GM12878 (cell line): ENCODE results near the gene CAPN14. TPM values are rescaled to one million over a fixed set of nuclear protein-coding genes. Genes with fewer than 3 reads are reported as not detected.

Source experiments
- ATAC-seq: fragments of 200-7000 bp; cut with Tn5 transposase; 3 replicates; pipeline ENCODE4 v1.9.1; 2020; ENCODE audit warnings: mild to moderate bottlenecking, moderate library complexity
- BruUV-seq: library from RNA; stranded (reverse); fragments of 400-500 nt; replicated peaks from 2 replicates; lab custom pipeline; 2021; lab: Mats Ljungman, UMichigan
- CTCF ChIA-PET: fragments of 300-600 bp; sonication (Branson Sonifier 250); formaldehyde crosslinking; extraction: SDS; loops from one replicate; lab custom pipeline; 2021; ENCODE audit warnings: inconsistent platforms; lab: Yijun Ruan, JAX
- POLR2A ChIA-PET: fragments of 350-600 bp; formaldehyde crosslinking; extraction: SDS; loops from one replicate; lab custom pipeline; 2021; ENCODE audit warnings: inconsistent platforms; lab: Charles Lee
- RAD21 ChIA-PET: fragments of 300-600 bp; sonication (Branson Sonifier 250); formaldehyde crosslinking; loops from one replicate; lab custom pipeline; 2023; ENCODE audit warnings: antibody characterized with exemption; ENCODE audit not compliant: unreplicated experiment; lab: Charles Lee
- SMC1A ChIA-PET: fragments of 300-600 bp; sonication (Branson Sonifier 250); formaldehyde crosslinking; loops from one replicate; lab custom pipeline; 2023; ENCODE audit not compliant: unreplicated experiment, uncharacterized antibody; lab: Charles Lee
- DNase-seq: peaks from one replicate; pipeline ENCODE4 v3.0.0-alpha.2; 2011; ENCODE audit warnings: low read depth, low spot score
- FAIRE-seq: peaks from 3 replicates; lab custom pipeline; 2011; peaks lifted over from hg19 to GRCh38; lab: Jason Lieb, UNC
- H2AFZ ChIP-seq: 2 replicates; pipeline ENCODE4 v1.6.0; 2011; ENCODE audit warnings: low read depth, low read length, control low read depth; ENCODE audit not compliant: control insufficient read depth
- H3K27ac ChIP-seq: 2 replicates; pipeline ENCODE4 v1.5.1; 2011; ENCODE audit warnings: control low read depth; ENCODE audit not compliant: control insufficient read depth, insufficient read depth
- H3K27me3 ChIP-seq, 2 experiments: replicated peaks in 1 of 2; 2 replicates each; pipeline versions ENCODE4 v1.6.0 to v1.6.1; 2011; ENCODE audit warnings: low read length in 1 of 2; ENCODE audit not compliant: control insufficient read depth in 2 of 2, insufficient read depth in 2 of 2
- H3K36me3 ChIP-seq, 2 experiments: 2 replicates each; pipeline ENCODE4 v1.5.1; 2011; ENCODE audit warnings: low read length in 1 of 2; ENCODE audit not compliant: control insufficient read depth in 2 of 2, insufficient read depth in 2 of 2
- H3K4me1 ChIP-seq: 2 replicates; pipeline ENCODE4 v1.6.1; 2011; ENCODE audit warnings: mild to moderate bottlenecking, low read length, moderate library complexity, mixed read lengths; ENCODE audit not compliant: control insufficient read depth, insufficient read depth
- H3K4me2 ChIP-seq: 2 replicates; pipeline ENCODE4 v1.6.0; 2011; ENCODE audit warnings: control low read depth; ENCODE audit not compliant: control insufficient read depth, insufficient read depth
- H3K4me3 ChIP-seq: fragments of 200-600 bp; sonication (generic); 2 replicates; pipeline ENCODE4 v1.5.1; 2016
- H3K79me2 ChIP-seq: 2 replicates; pipeline ENCODE4 v1.6.0; 2011; ENCODE audit warnings: low read length; ENCODE audit not compliant: control insufficient read depth, insufficient read depth
- H3K9ac ChIP-seq: 2 replicates; pipeline ENCODE4 v1.8.0; 2011; ENCODE audit warnings: low read length, control low read depth, mixed read lengths; ENCODE audit not compliant: control insufficient read depth, insufficient read depth
- H3K9me3 ChIP-seq: replicated peaks from 3 replicates; pipeline ENCODE4 v1.5.1; 2011; ENCODE audit warnings: mild to moderate bottlenecking, low read length; ENCODE audit not compliant: control insufficient read depth, insufficient read depth
- H4K20me1 ChIP-seq: 2 replicates; pipeline ENCODE4 v1.6.0; 2011; ENCODE audit not compliant: control insufficient read depth, insufficient read depth
- CEBPB ChIP-seq, 2 experiments: fragments of 150-350 bp in 1 of 2; IDR thresholded peaks; 2 replicates each; pipeline ENCODE4 v1.6.1; 2012 to 2014; ENCODE audit warnings: low read depth in 2 of 2, low read length in 2 of 2, borderline replicate concordance in 1 of 2, inconsistent platforms in 1 of 2
- GABPA ChIP-seq: IDR thresholded peaks from 2 replicates; pipeline ENCODE4 v1.6.1; 2014; ENCODE audit warnings: antibody characterized with exemption, low read depth, mild to moderate bottlenecking, inconsistent platforms
- GATAD2B ChIP-seq: fragments of 450-650 bp; conservative IDR thresholded peaks from 2 replicates; pipeline ENCODE4 v1.6.1; 2017; ENCODE audit warnings: low read depth, mild to moderate bottlenecking, moderate library complexity
- KAT2A ChIP-seq: conservative IDR thresholded peaks from 2 replicates; pipeline ENCODE4 v1.6.1; 2011; ENCODE audit warnings: low read depth, low read length; ENCODE audit not compliant: control insufficient read depth
- RFX5 ChIP-seq: IDR thresholded peaks from 2 replicates; pipeline ENCODE4 v1.6.1; 2011; ENCODE audit warnings: low read depth, low read length, improper control_type of control experiment
- SIN3A ChIP-seq: IDR thresholded peaks from 2 replicates; pipeline ENCODE4 v1.6.1; 2012; ENCODE audit warnings: low read depth, low read length, improper control_type of control experiment
- SMC3 ChIP-seq: IDR thresholded peaks from 2 replicates; pipeline ENCODE4 v1.6.1; 2011; ENCODE audit warnings: low read length, improper control_type of control experiment, borderline replicate concordance
- WGBS: methylation state at CpG from one replicate; pipeline ENCODE4 v1.1.6; 2016; ENCODE audit warnings: low lambda C conversion rate; ENCODE audit not compliant: insufficient replicate concordance, insufficient coverage; ENCODE audit errors: missing lambda C conversion rate; 5-methylcytosine and 5-hydroxymethylcytosine counted together
- in situ Hi-C: fragments of 300-500 bp; cut with MboI; formaldehyde crosslinking; loops from 9 replicates; pipeline ENCODE4 v1.14.3; 2018; ENCODE audit warnings: mixed read lengths
- intact Hi-C: fragments of 100-400 bp; cut with micrococcal nuclease; formaldehyde crosslinking; loops from one replicate; pipeline ENCODE4 v1.14.2; 2022; ENCODE audit not compliant: unreplicated experiment
- polyA plus RNA-seq, 11 experiments: library from polyadenylated mRNA; depleted of rRNA in 4 of 11; unstranded in 6 of 11; stranded (reverse) in 5 of 11; fragments of >200 nt; fragmentation: Nextera tagmentation in 4 of 11; fragmentation: Illumina TruSeq in 1 of 11; extraction: Ambion mirVana in 4 of 11; extraction: Trizol in 1 of 11; gene quantifications; 1 replicate in 1 of 11; 2 replicates in 10 of 11; pipeline versions ENCODE4 v1.2.1 to v1.2.3, GENCODE V29; 2011 to 2016; ENCODE audit warnings: inconsistent platforms in 2 of 11, missing spikeins in 2 of 11, low read depth in 1 of 11
- total RNA-seq, 4 experiments: library from RNA; depleted of rRNA in 3 of 4; stranded (reverse); fragments of >200 nt in 3 of 4; fragmentation: Illumina TruSeq in 1 of 4; extraction: Trizol in 1 of 4; gene quantifications; 2 replicates each; pipeline versions ENCODE4 v1.2.1 to v1.2.3, GENCODE V29; 2013 to 2021
- TF ChIP-seq, protein P1 (sequence below): IDR thresholded peaks from 2 replicates; pipeline ENCODE4 v1.6.1; 2011; ENCODE audit warnings: mild to moderate bottlenecking, low read depth, low read length, moderate library complexity; ENCODE audit not compliant: insufficient replicate concordance
- TF ChIP-seq, protein P2 (sequence below): fragments of 450-650 bp; IDR thresholded peaks from 2 replicates; pipeline ENCODE4 v1.6.1; 2017; ENCODE audit warnings: mild to moderate bottlenecking, moderate library complexity
- TF ChIP-seq, protein P3 (sequence below): fragments of 450-650 bp; IDR thresholded peaks from 2 replicates; pipeline ENCODE4 v1.6.1; 2017; ENCODE audit warnings: mild to moderate bottlenecking
- TF ChIP-seq, protein P4 (sequence below): IDR thresholded peaks from 2 replicates; pipeline ENCODE4 v1.6.1; 2011; ENCODE audit warnings: borderline replicate concordance, low read depth, mild to moderate bottlenecking, moderate library complexity, mixed read lengths, low read length; ENCODE audit not compliant: insufficient read depth; ENCODE audit errors: extremely low read length
- TF ChIP-seq, protein P5 (sequence below): fragments of 450-650 bp; IDR thresholded peaks from 2 replicates; pipeline ENCODE4 v1.6.1; 2016; ENCODE audit warnings: mild to moderate bottlenecking

The CAPN14 gene
- total and polyA plus RNA-seq, 10 of the 15 experiments (the other 5 are each of a cell fraction or from before 2014, with no cell fraction given), result 0.08 to 1.5 (median 1.1) TPM

DNA sequence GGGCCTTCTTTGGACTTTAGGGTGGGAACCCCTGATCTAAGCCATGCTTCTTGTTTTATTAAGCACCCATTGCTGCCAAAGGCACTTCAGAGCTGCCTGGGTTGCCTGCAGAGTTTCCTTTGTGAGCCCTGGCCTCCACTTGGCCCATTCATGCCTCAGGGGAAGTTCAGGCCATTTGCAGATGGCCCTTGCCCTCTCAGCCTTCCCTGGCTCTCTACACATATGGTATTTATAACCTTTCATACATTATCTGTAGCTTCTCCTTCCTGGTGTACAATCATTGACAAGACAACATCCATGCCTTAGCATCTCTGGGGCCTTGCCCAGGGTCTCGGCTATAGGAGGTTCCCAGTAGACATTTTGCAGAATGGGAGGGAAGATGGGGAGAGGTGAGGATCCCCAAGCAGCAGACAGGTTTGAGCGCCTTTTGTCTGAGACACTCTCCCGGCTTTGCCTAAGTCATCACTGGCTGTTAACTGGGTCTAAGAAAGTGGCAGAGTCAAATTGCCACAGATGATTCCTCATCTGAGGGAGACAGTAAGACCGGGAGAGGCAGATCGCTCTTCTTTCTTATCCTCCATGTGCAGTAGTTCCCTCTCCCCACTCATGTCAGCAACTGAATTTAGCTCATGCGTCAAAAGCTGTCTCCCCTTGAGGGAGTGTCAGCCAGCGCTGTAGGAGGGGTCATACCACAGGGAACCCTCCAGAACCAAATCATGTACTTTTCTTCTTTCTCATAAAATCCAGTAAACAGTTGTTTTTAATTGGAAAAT is 19.3 kb upstream of the CAPN14 start:
- ChIA-PET CTCF (interaction anchor here (0.6 to 7.4 kb wide), 6 partner anchors 19 to 1049 kb away, joined by 3 to 68 read pairs (median 4); partner anchors contain the start of gene CAPN14), SMC1A (interaction anchor here (1.2 to 5.1 kb wide), 8 partner anchors 16 to 97 kb away, joined by 3 to 30 read pairs (median 4); no protein-coding TSS in a partner anchor), RAD21 (interaction anchor here (1.0 to 5.3 kb wide), 5 partner anchors 9 to 86 kb away, joined by 3 to 35 read pairs (median 3); no protein-coding TSS in a partner anchor), POLR2A (interaction anchor here (1.1 to 1.5 kb wide), 3 partner anchors 10 to 19 kb away, joined by 3 to 5 read pairs (median 4); no protein-coding TSS in a partner anchor)
- Histone ChIP-seq H2AFZ (no peak overlapping the region), H3K9ac (no peak overlapping the region), H3K79me2 (no peaks in the 10 kb centered on the region), H3K27me3 (no peaks in the 10 kb centered on the region), H3K9me3 (no peaks in the 10 kb centered on the region; the same call in 2 of the 3 replicates), H3K36me3 (no peaks in the 10 kb centered on the region), H3K4me3 (no peak overlapping the region), H3K4me2 (no peak overlapping the region), H3K27ac (no peak overlapping the region), H4K20me1 (no peaks in the 10 kb centered on the region), H3K4me1 (peaks cover 2% of the 10 kb centered on the region)
- intact Hi-C loops (loop anchor here (2.0 kb wide), 1 partner anchor 16 kb away; no protein-coding TSS in a partner anchor), in situ Hi-C loops (no loop called here)
- ATAC-seq (no peak), DNase-seq (no peak), FAIRE-seq (no peak)
- WGBS, result 37% methylated on average over 7 of the region's 7 CpGs
- no TSS peak for BruUV-seq
- TF ChIP-seq RFX5 (no peak), CEBPB (IDR thresholded peaks at IDR 0.05; ENCODE audit: borderline replicate concordance in 1 of 2, low read depth in 2 of 2, low read length in 2 of 2) (no peak), GABPA (no peak), GATAD2B (no peak), SIN3A (no peak), SMC3 (no peak), KAT2A (no peak)
- TF ChIP-seq, protein P1, sequence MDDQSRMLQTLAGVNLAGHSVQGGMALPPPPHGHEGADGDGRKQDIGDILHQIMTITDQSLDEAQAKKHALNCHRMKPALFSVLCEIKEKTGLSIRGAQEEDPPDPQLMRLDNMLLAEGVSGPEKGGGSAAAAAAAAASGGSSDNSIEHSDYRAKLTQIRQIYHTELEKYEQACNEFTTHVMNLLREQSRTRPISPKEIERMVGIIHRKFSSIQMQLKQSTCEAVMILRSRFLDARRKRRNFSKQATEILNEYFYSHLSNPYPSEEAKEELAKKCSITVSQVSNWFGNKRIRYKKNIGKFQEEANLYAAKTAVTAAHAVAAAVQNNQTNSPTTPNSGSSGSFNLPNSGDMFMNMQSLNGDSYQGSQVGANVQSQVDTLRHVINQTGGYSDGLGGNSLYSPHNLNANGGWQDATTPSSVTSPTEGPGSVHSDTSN, result no peak
- TF ChIP-seq, protein P2, sequence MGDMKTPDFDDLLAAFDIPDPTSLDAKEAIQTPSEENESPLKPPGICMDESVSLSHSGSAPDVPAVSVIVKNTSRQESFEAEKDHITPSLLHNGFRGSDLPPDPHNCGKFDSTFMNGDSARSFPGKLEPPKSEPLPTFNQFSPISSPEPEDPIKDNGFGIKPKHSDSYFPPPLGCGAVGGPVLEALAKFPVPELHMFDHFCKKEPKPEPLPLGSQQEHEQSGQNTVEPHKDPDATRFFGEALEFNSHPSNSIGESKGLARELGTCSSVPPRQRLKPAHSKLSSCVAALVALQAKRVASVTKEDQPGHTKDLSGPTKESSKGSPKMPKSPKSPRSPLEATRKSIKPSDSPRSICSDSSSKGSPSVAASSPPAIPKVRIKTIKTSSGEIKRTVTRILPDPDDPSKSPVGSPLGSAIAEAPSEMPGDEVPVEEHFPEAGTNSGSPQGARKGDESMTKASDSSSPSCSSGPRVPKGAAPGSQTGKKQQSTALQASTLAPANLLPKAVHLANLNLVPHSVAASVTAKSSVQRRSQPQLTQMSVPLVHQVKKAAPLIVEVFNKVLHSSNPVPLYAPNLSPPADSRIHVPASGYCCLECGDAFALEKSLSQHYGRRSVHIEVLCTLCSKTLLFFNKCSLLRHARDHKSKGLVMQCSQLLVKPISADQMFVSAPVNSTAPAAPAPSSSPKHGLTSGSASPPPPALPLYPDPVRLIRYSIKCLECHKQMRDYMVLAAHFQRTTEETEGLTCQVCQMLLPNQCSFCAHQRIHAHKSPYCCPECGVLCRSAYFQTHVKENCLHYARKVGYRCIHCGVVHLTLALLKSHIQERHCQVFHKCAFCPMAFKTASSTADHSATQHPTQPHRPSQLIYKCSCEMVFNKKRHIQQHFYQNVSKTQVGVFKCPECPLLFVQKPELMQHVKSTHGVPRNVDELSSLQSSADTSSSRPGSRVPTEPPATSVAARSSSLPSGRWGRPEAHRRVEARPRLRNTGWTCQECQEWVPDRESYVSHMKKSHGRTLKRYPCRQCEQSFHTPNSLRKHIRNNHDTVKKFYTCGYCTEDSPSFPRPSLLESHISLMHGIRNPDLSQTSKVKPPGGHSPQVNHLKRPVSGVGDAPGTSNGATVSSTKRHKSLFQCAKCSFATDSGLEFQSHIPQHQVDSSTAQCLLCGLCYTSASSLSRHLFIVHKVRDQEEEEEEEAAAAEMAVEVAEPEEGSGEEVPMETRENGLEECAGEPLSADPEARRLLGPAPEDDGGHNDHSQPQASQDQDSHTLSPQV, result no peak
- TF ChIP-seq, protein P3, sequence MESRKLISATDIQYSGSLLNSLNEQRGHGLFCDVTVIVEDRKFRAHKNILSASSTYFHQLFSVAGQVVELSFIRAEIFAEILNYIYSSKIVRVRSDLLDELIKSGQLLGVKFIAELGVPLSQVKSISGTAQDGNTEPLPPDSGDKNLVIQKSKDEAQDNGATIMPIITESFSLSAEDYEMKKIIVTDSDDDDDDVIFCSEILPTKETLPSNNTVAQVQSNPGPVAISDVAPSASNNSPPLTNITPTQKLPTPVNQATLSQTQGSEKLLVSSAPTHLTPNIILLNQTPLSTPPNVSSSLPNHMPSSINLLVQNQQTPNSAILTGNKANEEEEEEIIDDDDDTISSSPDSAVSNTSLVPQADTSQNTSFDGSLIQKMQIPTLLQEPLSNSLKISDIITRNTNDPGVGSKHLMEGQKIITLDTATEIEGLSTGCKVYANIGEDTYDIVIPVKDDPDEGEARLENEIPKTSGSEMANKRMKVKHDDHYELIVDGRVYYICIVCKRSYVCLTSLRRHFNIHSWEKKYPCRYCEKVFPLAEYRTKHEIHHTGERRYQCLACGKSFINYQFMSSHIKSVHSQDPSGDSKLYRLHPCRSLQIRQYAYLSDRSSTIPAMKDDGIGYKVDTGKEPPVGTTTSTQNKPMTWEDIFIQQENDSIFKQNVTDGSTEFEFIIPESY, result no peak
- TF ChIP-seq, protein P4, sequence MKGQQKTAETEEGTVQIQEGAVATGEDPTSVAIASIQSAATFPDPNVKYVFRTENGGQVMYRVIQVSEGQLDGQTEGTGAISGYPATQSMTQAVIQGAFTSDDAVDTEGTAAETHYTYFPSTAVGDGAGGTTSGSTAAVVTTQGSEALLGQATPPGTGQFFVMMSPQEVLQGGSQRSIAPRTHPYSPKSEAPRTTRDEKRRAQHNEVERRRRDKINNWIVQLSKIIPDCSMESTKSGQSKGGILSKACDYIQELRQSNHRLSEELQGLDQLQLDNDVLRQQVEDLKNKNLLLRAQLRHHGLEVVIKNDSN, result no peak
- TF ChIP-seq, protein P5, sequence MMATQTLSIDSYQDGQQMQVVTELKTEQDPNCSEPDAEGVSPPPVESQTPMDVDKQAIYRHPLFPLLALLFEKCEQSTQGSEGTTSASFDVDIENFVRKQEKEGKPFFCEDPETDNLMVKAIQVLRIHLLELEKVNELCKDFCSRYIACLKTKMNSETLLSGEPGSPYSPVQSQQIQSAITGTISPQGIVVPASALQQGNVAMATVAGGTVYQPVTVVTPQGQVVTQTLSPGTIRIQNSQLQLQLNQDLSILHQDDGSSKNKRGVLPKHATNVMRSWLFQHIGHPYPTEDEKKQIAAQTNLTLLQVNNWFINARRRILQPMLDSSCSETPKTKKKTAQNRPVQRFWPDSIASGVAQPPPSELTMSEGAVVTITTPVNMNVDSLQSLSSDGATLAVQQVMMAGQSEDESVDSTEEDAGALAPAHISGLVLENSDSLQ, result no peak
